NCI-H2081 (cell line): ENCODE results near the gene ZFP92.
"Not testable (repeated sequence)": the region's sequence is repeated elsewhere in the genome, so short reads cannot be mapped to it uniquely, and the experiment has no call there.

ENCODE experiments used
- DNase-seq, 2 experiments: peaks; one replicate each; lab custom pipeline; 2025; lab: John Stamatoyannopoulos, UW

The ZFP92 gene, protein sequence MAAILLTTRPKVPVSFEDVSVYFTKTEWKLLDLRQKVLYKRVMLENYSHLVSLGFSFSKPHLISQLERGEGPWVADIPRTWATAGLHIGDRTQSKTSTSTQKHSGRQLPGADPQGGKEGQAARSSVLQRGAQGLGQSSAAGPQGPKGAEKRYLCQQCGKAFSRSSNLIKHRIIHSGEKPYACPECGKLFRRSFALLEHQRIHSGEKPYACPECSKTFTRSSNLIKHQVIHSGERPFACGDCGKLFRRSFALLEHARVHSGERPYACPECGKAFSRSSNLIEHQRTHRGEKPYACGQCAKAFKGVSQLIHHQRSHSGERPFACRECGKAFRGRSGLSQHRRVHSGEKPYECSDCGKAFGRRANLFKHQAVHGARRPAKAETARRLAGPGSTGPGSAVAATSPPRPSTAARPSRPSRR

DNA sequence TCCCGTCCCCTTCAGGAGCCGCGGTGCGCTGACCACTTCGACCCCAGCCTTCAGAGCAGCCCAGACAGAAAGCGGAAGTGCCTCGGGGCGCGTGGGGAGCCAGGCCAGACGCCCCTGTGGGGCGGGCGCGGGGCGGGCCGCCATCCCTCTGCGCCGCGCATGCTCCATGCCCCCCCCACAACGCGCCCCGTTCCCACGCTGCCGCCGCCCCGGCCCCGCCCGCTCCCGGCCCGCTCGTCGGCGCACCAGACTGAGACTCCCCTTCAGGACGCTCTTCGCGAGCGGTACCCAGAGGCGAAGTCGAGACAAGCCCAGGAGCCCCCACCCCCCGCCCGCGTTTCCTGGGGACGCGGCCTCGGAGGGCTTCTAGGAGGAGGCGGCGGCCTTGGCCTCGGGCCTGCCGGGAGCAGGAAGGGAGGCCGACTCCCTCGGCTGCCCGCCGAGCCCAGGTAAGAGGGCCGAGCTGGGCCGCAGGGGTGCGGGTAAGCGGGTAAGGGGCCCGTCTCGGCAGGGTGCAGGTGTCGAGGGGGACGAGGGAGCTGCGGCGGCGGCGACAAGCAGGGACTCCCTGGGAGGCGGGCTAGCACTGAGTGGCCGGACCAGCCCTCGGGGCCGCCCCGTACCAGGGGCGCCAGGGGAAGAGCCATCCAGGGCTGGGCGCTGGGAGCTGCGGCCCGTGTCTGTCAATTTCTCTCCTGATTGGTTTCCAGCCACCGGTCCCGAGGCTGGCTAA, at the start of gene ZFP92:
ZFP92 (plus strand) TSS at position 218 of the 733 bp plus-strand sequence. CDS start 6,851 bp downstream, outside the sequence.
- no peak for DNase-seq

DNA sequence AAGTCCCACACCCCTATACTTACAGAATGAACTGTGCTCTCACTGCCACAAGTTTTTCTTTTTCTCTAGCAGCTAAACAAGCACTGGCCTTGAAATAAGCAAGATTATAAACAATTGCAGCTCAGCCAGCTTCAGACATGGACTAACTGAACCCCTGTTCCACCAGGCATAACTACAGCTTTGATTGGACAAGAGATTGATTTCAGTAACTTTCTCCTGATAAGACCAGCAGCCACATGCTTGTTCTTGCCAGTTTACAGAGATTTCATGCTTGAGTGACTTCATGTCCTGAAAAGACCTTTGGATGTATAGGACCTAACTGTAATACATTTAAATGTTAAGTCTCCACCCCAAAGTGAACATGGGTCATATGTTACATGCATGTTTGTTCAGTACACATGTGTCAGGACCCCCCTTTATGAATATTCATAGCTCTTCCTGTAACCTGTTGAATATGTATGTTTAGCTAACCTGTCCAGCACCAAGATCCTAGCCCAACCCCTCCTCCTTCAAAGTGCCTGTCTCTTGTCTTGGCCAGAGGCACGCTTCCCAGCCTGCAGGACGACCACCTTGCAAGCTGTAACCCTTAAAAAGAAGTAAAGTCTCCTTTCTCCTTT, 49.4 kb upstream of the ZFP92 start:
- no peak for DNase-seq

DNA sequence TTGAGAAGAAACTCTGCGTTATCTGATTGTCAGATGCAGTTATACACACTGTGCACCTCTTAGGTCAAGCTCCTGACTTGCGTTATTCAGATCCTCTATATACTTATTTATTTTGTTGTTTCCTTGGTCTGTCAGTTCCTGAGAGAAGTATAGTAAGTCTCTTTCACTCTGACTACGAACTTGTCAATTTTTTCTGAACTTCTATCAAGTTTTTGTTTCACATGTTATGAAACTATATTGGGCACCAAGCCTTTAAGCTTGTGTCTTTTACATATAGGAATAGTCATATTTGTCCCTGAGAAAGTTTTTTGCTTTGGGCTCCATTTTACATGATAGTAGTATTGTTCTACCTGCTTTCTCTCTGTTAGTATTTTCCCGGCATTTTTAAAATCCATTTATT, 45.6 kb upstream of the ZFP92 start:
- DNase-seq: no peak

DNA sequence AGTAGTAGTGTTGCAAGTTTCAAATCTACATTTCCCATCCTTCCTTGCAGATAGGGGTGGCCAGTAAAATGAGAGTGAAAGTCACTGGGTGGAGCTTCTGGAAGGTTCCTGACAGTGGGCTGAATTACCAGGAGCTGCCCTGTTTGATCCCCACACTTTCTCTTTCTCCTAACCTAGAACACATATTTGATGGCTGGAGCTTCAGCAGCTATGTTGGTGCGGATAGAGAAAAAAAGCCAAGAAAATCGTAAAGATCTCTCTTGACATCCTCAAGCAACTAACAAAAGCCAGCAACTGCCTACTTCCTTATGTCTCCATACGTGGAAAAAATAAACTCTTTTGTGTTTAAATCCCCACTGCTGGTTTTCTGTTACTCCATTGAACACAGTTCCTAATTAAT, 45.2 kb upstream of the ZFP92 start:
- DNase-seq: no peak

DNA sequence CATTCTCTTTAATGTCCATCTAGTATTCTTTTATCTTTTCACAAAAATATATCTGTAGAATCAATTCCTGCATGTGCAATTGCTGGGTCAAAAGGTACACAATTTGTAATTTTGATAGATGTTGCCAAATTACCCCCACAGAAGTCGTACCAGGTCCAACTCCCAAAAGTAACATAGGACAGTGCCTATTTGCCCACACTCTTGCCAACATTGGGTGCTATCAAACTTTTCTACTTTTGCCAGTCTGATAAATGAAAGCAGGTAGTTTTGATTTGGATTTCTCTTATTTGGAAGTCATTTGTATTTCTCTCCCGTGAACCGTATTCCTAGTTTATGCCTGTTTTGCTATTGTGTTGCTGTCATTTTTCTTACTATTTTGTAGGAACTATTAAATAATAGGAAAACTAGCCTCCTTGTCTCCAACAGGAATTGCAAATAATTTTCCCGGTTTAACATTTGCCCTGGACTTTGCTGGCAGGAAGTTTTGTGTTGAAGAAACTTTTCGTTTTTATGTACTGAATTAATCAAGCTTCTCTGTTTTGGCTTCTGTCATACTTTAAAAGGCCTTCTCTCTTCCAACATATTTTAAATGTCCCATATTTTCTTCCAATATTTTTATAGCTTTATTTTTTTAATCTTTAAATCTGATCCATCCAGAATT, 44.3 kb upstream of the ZFP92 start:
- no peak for DNase-seq

DNA sequence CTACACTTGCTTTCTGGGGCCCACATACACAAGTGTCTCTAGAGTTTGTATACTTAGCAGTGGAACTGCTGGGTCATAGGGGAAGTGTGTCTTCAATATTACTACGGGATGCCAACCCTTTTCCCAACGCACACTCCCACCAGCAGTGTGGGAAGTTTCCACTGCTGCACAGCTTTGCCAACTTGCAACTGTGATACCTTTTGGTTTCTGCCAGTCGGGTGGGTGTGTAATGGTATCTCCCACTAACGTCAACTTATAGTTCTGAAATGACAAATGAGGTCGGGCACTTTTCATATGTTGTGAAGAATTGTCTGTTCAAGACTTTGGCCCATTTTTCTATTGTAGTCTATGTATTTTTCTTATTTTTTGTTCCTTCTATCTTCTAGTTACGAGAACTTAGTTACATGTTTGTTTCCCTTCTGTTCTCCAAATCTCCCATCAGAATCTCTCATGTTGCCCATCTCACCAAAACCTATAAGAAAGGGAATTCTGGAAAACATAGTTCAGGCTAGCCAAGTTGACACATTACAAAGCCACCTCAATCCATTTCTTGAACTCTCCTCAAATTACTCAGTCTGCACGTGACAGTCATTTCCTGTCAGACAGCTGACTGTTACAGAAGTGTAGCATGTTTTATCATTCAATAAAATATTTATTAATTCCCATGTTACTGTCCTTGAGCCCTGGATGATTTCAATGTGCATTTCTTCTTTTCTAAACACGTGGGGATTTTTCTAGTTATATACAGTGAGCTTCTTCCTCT, 40.8 kb upstream of the ZFP92 start:
- no peak for DNase-seq

DNA sequence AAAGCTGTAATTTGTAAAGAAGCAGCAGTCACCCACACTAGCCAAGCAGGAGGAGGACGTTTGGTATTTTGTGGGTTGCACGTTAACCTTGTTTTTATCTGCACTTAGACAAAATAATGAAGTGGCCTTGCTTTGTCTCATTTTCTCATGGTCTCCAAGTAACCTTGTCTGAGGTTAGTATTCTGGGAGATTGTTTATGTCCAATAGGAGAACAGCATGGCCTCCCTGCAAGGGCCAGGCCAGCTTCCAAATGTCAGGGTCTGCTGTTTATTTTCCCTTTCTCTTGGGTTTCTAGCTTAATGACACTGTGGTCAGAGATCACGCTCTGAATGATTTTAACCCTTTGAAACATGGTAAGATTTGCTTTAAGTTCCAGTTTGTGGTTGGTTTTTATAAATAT, 40.0 kb upstream of the ZFP92 start:
- no peak for DNase-seq

DNA sequence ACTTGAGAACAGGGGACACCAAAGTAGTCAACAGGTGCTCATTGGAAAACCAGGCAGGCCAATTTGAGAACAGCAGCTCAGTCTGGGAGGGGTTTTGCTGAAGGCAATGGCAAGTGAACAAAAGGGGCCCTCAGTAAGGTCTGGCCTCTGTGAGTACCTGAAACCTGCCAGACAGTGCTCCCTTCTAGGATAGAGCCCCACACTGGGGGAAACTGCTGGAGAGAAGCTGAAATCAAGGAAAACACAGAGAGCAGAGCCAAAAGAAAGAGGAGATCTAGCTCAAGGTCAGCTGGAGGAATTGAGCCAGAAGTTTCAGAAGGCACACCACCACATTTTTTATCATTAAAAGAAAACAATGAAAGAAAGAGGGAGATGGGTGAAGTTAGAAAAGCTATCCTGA, 38.3 kb upstream of the ZFP92 start:
- DNase-seq: no peak

DNA sequence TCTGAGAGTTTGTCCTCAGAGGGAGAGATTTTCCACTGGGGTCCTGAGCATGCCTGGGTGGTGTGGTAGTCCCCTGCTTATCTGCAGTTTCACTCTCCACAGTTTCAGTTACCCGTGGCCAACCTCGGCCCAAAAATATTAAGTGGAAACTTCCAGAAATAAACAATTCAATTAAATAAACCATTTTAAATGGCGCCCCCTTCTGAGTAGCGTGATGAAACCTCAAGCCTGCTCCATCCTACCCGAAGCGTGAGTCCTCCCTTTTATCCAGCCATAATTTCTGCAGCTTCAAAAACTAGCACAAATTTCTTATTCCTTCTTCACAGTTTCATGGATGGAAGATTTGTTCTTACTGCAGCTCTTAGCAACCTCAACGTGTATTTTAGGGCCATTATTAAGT, 36.8 kb upstream of the ZFP92 start:
- no peak for DNase-seq

DNA sequence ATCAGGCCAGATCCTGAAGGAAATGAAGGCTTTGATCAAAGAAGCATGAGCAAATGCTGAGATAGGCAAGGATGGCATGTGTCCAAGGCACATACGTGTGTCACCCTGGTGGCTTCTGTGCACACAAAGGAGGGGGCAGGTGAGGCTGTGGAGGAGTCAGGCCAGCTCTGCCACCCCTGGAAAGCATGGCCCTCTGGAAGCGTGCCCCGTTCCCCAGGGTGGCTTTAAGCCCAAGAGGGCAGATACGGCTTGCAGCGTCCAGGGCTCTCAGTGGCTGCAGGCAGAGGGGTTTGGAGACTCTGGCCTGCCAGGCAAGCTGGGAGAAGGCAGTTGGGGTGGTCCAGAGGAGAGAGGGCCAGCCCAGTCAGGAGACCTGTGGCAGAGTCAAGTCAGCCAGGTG, 35.7 kb upstream of the ZFP92 start:
- no peak for DNase-seq

DNA sequence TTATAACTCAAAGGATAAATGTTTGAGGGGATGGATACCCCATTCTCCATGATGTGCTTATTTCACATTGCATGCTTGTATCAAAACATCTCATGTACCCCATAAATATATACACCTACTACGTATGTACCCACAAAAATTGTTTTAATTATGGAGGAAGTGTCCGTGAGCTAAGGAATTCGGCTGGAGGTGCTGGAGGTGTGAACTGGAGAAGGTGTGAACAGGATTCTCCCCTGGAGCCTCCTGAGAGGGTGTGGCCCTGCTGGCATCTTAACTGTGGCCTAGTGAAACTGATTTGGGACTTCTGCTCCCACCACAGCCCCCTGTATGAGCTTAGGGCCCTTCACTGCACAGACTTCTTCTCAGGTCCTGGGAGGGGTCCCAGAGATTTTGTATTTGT, 33.5 kb upstream of the ZFP92 start:
- no peak for DNase-seq

DNA sequence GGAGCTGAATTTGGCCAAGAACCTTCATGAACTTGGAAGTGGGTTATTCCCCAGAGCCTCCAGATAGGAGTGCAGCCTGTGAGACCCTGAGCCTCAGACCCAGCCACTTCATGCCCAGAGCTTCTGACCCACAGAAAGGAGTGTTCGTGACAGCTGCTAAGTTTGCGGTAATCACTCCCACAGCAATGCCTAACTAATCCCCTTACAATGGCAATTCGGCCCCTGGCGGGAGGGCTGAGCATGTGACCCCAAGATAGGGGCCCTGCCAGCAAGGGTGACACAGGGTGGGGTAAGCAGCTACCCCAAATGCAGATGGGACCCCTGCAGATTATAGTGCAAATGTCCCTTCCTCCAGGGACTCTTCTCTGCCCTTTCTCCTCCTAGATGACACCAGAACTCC, 32.7 kb upstream of the ZFP92 start:
- DNase-seq: no peak

DNA sequence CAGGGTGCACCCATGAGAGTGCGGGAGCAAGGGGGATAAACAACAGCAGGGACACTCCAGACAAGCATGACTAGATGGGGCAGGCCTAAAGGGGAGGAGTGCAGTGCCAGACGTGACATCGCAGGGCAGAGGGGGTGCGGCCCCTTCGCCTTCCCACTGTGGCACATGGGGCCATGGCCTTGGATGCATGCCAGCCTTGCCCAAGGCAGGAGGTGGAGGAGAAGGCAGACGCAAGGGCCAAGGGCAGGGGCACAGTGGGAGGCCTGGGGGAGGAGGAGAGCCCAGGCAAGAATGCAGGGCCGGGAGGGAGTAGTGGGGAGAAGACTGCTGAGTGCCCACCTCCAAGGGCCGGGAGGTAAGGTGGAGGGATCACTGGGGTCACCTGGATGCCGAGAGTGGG, 31.8 kb upstream of the ZFP92 start:
- DNase-seq: no peak

DNA sequence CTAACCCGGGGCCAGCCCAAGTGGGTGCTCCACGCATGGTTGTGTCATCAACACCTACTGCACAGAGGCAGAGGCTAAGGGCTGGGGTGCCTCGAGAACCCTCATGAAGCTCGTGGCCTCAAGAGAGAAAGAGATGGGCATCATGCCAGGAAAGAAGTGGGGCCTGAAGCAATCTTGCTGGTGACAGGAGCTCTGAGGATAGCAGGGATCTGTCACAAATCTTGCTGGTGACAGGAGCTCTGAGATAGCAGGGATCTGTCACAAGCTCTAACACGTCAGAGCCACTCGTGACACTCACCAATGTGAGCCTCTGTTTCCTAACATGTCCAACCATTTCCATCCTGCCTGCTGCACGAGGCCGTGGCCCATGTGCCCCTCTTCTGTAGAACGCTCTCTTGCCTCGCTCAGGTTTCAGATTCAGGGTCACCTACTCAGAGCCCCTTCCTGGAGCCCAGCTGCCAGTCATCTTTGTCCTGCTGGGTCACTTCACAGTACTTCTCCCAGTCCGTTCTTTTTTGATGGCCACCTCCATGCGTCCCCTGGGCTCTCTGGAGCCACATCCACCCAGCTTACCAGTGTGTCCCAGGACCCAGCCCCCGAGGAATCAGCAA, 31.2 kb upstream of the ZFP92 start:
- DNase-seq: no peak

DNA sequence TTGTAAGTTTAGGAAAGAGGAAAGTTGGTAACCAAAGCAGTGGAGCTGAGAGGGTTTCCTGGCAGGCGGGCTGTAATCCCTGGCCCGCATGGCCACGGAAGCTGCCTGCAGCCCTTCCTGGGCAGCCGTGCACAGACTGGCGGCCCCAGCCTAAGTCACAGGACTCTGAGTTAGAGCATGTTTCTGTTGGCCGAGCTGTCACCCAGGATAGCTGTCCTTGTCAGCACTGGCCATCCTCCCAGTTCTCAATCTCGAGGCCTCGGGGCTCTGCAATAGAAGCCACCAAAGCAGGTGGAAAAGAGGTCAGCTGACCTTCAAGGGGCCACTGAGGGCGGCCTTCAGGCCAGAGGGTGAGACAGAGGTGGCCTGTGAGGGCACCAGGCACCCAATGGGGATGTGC, 30.6 kb upstream of the ZFP92 start:
- DNase-seq: no peak

DNA sequence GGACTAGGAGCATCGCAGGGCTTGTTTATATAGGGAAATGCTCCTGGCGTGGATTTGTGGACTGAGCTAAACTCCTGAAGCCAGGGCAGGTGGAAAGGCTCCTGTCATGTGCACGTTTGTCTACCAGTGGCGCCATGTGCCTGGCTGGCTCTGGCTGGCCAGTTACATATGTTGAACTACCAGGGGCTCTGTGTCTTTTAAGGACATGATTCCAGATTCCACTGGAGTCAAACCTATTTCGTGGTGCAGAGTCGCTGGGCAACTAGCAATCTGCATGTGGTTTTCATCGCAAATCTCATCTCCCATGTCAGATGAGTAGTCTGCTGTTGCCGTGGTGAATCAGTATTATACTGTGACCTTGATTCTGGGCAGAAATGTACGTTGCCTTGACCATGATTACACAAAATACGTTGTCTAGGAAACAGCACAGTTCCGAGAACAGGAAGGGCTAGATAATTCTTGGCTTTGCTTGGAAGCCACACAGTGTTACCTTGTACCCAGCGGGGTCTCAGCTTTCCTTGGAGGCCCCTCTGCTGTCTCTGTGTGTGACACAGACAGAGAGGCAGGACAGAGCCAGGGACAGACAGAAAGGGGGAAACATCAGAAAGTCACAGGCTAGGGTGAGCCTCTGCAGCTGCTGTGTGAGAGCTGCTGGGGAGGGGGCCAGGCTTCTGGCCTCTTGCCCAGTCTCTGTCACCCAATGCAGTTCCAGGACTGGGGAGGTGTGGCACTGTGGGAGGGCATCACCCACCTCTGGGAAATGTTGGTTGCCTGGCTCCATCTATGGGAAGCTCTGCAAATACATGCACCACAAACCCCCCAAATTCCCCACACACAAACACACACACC, 29.4 kb upstream of the ZFP92 start:
- DNase-seq: peak; percentile 24 to 67

DNA sequence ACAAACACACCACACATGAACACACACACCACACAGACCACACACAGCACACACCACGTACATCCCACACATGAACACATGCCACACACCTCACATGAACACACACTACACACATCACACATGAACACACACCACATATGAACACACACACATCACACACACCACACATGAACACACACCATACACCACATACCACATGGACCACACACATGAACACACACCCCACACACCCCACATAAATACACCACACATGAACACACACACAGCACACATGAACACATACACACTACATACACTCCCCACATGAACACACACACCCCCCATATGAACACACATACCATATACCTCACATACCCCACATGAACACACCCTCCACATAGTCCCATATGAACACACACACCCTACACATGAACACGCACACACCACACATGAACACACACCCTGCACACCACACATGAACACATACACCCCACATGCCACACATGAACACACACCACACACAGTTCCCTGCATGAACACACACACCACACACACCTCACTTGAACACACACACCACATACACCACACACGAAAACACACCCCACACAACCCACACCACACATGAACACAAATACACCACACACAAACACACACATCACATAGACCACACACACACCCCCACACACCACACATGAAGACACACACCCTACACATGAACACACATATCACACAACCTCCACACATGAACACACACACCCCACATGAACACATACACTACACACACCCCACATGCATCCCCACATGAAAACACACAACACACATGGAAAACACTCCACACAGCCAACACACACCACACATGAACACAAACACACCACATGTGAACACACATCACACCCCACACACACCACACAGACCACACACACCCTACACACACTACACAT, 28.4 kb upstream of the ZFP92 start:
- no peak for DNase-seq

DNA sequence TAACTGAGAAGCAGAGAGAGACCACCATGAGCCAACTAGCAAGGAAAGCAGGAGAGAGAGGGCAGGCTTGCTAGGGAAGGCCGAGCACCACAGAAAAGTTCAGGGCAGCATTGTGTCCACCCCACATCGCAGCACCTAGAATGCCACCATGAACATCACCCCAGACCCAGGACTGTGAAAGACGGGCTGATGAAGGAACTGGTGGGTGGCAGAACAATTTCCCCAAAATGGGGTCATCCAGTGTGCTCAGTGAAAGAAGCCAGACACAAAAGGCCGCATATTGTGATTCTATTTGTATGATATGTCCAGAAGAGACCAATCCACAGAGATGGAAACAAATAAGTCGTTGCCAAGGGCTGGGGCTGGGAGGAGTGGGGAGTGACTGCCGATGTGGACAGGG, 26.9 kb upstream of the ZFP92 start:
- DNase-seq: no peak

DNA sequence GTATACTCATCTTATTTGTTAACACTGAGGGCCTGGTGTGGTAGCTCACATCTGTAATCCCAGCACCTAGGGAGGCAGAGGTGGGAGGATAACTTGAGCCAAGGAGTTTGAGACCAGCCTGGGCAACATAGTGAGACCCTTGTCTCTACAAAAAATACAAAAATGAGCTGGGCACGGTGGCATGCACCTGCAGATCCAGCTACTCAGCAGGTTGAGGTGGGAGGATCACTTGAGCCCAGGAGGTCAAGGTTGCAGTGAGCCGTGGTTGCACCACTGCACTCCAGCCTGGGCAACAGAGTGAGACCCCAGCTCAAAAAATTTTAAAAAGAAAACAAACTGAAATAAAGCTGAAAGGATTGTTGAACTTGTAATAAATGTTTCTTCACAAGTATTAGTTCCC, 26.3 kb upstream of the ZFP92 start:
- DNase-seq: not testable (repeated sequence)
